Left hindlimb (tissue), 1 donor: ENCODE data around the gene NDUFV1.
"Not testable (repeated sequence)": the region's sequence is repeated elsewhere in the genome, so short reads cannot be mapped to it uniquely, and the experiment has no call there.

Source experiments
- DNase-seq: peaks from one replicate; pipeline ENCODE4 v3.0.0-alpha.2; 2018

The NDUFV1 gene

DNA sequence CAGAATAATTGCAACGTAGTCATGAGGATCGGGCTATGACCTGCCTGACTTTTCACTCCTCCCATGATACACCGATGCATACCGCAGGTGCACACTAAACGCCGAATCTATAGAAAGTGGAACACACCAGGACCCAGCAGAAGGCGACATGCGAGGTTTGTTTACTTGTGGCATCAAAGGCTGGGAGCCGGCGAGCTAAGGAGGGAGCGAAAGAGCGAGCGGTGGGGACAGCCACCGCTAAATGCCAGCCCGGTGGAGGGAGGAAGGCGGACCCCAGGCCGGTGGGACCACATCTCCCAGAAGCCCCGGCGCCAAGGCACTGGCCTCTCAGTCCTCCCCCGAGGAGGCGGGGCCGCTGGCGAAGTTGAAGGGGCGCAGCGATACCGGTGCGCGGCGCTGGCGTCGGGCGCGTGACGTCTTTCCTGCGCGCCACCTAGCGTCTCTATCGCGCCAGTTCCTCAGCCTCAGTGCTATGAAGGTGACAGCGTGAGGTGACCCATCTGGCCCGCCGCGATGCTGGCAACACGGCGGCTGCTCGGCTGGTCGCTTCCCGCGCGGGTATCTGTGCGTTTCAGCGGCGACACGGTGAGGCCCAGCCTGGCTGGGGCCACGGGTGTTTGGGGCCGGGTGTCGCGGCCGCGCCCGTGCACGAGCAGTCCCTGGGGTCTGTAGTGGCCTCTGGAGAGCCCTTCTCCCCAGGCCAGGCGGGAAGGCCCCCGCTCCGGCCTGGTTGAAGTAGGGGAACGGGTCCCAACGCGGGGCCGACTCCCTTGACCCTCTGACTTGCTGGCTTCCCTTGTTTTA lies at the start of gene NDUFV1:
Gene NDUFV1, plus strand, starts transcription at position 445 of the 804 bp plus-strand sequence. Its CDS starts 69 bp downstream, at position 514.
- peak; percentile 97 for DNase-seq

DNA sequence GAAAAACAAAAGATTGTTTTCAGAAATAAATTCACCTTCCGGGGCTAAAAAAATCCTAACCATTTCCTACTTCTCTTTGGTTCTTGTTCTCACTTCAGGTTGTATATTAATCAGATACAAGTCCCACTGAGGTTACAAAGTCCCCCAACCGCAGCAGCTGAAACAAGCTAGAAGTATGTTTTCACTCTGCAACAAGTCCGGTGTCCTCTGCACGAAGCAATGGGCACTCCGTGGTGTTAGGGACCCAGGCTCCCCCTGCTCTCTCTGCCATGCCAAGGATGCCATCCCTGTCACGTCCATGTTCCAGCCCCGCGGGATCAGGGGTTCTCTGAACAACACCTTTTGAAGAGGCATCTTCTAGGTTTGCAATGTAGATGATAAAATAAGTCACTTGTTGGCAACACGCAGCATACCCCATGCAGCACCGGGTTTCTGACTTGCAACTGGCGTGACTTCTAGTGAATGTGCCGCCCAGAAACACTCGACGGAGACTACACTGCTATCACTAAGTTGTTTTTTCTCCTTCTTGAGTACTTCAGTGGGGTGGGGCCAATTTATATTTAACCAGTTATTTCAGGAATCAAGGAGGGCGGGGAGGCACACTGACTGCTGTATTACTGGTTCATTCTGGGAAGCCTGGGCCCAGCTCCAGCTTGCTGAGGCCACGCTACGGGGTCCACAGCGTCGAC lies 48.5 kb upstream of the NDUFV1 start:
- peak; percentile 58 for DNase-seq

DNA sequence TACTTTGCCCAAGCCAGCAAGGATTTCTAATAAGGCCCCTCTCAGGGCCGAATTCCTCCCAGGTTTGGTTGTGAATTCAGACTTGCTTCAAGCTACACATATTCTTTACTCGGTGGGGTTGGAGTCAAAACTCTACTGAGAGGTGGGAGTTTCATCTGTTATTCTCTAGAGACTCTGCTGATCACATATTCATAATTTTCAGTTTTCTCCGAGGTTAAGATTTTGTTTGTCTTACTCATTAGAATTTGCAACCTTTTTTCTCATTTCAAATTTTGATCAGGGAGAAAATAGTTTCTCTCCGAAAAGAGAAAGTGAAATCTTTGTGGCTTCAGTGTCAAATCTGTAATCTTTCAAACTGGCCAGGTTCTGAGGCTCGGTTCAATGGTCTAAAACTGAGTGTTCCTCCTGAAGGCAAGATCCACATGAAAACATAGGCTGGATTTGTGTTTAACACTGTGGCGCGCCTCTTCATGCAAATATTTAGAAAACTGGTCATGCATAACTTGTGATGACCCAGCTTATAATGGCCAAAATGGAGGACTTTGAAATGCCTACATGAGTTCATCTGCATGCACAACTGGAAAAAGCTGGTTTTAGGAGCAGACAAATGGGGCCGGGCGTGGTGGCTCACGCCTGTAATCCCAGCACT lies 44.6 kb upstream of the NDUFV1 start:
- no peak for DNase-seq

DNA sequence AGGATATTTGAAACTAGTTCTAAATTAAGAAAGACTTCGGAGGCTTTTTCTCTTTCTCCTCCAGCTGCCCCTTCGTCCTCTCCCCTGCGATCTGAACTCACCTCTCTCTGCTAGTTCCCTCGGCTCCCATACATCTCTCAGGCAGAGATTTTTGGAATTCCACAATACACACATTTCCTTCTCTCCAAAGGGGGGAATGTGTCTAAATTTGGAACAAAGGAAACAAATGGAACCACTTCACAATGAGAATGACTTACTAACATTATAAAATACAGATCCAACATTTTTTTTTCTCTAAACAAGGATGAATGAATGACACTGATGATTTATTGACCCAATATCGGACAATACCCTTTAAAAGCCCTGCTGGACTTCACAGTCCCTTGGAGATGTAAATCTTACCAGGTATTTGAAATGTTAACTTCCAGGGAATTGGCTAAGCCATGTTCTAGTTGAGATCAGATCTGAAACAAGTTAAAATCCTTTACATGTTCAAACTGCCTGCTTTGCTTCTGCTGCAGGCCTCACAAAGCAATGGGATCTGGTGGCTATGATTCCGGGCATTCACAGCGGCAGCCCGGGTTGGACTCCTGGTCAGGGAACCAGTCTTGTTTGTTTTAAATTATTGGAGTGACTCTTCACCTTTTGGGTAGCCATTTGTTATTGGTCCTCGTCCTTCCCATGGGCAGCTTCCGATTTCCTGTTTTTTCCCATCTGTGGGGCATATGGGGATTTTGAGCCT lies 43.6 kb upstream of the NDUFV1 start:
- DNase-seq = no peak

DNA sequence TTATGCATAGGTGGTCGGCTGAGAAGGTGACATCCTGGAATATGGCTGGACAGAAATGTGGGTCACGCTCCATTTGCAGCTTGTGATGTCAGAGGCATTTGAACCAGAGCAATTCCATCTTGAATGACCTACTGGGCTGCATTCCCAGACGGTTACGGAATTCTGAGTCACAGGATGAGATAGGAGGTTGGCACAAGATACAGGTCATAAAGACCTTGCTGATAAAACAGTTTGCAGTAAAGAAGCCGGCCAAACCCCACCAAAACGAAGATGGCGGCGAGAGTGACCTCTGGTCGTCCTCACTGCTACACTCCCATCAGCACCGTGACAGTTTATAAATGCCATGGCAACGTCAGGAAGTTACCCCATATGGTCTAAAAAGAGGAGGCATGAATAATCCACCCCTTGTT lies 43.0 kb upstream of the NDUFV1 start:
- DNase-seq = not testable (repeated sequence)

DNA sequence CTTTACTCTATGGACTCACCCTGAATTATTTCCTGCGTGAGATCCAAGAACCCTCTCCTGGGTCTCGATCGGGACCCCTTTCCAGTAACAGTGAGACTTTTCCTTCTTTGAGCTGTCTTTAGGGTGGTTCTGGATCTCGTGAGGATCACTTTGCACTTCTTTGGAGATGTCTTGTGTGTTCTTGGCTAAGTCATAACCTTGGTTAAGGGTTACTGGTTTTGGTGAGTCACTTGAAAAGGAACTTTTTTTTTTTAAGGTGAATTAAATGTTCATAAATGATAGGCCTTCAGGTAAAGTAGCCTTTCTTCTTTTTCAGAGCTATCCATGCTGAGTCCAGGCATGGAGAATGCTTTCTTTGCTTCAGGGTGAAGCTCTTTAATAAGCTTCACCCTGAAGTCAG lies 42.5 kb upstream of the NDUFV1 start:
- no peak for DNase-seq

DNA sequence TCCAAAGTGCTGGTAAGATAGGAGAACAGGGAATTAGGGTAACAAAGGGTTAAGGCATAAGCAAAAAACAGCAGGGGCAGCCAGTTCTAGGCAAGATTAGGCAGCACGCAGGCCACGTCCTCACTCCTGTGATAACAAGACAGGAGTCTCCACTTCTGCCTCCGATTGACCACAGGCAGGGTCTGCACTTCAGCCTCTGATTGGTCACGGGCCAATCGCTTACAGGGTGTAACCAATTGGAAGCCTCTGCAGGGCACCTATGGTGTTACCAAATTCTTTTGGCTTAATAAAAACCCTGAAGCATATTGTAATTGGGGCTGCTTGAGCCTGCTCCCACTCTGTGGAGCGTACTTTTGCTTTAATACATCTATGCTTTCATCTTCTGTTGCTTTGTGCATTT lies 35.3 kb upstream of the NDUFV1 start:
- no peak for DNase-seq

DNA sequence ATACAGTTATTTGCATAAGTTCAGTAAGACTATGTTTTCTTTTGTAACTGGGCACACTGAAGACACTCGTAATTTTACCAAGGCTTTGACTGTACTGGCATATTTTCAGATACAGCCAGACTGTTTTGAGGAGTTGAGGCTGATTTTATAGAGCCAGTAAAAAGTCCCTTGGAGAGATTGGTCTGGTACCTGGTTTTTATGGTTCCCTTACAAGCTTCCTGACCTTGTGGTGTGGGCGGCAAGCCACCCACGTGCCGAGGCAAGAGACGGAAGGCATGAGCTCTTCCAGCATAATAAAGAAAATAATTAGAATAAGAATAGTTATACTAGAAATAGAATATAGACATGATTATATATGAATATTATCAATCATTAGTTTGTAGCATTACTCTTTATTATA lies 34.4 kb upstream of the NDUFV1 start:
- DNase-seq = no peak

DNA sequence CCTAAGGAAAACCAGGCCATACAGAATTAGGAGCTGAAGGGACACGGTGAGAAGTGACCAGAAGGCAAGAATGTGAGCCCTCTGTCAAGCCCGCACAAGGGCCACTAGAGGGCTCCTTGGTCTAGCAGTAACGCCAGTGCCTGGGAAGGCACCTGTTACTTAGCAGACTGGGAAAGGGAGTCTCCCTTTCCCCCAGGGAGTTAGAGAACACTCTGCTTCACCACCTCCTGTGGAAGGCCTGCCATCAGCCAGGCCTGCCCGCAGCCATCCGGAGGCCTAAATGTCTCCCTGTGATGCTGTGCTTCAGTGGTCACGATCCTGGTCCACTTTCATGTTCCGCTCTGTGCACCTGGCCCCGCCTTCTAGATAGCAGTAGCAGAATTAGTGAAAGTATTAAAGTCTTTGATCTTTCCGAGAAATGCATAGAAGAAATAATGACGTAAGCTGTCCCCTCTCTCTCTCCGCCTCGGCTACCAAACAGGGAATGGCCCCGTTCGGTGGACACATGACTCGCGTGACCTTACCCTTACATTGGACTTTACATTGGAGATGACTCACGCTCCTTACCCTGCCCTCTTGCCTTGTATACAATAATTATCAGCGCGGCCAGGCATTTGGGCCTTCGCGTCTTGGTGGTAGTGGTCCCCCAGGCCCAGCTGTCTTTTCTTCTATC lies 33.9 kb upstream of the NDUFV1 start:
- no peak for DNase-seq

DNA sequence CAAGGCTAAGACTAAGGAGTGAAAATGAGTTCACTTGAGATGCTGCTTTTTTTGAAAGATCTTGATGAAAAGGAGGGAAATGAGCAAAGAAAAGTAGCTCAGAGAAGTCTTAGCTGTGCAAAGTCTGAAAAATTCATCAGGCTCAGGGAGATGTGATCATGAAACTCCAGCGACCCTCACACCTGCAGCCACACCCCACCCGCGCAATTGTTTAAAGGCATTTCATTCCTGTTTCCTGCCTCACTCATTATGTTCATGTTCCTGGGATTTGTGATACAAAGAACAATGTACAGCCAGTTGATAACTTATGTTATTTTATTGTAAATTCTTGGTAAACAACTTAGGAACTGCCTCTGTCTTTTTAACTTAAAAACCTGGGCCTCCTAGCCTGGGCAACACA lies 31.8 kb upstream of the NDUFV1 start:
- DNase-seq = no peak

DNA sequence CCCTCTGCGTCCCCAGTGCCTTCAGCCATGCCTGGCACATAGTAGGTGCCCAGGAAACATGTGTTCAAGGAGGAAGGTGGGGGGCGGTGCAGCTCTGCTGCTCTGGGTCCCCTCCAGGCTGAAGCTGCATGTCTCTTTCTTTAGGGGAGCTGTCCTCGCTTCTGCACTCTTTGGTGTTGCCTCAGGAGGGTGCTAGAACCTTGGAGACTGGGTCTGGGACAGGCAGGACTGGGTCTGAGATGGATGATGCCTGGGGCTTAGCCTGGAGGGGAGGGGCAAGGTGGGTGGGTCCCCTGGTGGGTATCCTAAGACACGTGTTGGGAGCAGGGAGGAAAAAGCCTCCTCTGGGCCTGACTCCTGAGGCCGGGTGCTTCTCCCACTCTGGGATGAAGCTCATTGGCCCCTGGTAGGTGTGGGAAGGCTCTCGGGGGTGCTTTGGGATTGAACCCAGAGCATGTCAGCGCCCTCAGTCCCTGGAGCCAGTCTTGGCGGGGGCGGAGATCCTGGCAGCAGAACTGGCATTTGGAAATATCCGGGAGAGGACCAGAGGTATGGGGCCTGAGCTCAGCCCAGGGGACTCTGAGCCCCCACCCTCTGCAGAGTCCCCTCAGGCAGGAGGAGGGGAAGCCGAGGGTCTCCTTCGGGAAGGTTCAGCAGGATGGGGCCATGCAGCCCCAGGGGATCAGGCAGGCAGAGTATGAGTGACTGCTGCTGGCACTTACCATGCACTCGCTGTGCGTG lies 29.8 kb upstream of the NDUFV1 start:
- no peak for DNase-seq

DNA sequence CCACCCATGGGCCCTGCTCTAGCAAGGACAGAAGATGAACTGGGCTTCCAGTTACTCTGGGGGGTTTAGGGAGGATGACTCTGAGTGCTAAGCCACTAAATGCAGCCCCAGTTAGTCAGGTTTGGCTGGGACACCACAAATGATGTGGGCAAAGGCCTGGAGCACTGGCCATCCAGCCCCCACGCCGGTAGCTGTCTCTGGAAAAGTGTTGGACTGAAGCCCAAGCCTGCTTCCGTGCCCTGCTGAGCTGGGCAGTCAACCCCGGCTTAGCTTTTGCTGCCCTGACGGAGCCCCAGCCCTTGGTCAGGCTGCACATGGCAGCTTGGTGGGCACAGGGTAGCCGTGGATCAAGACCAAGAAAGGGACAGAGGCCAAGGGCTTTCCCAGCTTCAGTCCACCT lies 28.8 kb upstream of the NDUFV1 start:
- no peak for DNase-seq

DNA sequence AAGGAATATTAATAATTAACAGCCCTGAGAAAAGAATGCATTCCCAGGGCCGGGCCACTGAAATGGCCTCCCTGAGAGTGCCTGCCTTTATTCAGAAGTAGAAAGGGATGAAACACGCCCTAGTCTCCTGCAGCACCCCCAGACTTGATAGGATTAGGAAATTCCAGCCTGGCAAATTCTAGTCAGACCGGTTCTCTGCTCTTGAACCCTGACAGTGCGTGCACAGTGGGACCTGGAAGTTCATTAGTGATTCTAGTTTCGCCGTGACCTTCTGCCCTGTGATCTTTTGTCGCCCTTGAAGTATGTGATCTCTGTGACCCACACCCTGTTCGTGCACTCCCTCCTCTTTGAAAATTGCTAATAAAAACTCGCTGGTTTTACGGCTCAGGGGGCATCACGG lies 25.3 kb upstream of the NDUFV1 start:
- no peak for DNase-seq

DNA sequence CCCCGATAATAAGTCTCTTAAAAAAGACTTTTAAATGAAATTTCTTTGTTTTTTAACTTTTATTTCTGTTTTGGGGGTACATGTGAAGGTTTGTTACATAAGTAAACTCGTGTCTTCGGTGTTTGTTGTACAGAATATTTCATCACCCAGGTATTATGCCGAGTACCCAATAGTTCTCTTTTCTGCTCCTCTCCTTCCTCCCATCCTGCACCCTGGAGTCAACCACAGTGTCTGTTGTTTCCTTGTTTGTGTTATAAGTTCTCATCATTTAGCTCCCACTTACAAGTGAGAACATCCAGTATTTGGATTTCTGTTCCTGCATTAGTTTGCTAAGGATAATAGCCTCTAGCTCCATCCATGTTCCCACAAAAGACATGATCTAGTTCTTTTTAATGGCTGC lies 24.7 kb upstream of the NDUFV1 start:
- no peak for DNase-seq

DNA sequence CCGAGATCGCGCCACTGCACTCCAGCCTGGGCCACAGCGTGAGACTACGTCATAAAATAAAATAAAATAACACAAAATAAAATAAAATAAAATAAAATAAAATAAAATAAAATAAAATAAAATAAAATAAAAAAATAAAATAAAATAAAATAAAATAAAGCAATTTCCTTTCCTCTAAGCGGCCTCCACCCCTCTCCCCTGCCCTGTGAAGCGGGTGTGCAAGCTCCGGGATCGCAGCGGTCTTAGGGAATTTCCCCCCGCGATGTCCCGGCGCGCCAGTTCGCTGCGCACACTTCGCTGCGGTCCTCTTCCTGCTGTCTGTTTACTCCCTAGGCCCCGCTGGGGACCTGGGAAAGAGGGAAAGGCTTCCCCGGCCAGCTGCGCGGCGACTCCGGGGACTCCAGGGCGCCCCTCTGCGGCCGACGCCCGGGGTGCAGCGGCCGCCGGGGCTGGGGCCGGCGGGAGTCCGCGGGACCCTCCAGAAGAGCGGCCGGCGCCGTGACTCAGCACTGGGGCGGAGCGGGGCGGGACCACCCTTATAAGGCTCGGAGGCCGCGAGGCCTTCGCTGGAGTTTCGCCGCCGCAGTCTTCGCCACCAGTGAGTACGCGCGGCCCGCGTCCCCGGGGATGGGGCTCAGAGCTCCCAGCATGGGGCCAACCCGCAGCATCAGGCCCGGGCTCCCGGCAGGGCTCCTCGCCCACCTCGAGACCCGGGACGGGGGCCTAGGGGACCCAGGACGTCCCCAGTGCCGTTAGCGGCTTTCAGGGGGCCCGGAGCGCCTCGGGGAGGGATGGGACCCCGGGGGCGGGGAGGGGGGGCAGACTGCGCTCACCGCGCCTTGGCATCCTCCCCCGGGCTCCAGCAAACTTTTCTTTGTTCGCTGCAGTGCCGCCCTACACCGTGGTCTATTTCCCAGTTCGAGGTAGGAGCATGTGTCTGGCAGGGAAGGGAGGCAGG lies 23.2 kb upstream of the NDUFV1 start, which contains the start of gene GSTP1:
Gene GSTP1, plus strand, starts transcription at position 566 of the 958 bp plus-strand sequence. Its CDS starts 32 bp downstream, at position 598.
- DNase-seq = peak; percentile 93

DNA sequence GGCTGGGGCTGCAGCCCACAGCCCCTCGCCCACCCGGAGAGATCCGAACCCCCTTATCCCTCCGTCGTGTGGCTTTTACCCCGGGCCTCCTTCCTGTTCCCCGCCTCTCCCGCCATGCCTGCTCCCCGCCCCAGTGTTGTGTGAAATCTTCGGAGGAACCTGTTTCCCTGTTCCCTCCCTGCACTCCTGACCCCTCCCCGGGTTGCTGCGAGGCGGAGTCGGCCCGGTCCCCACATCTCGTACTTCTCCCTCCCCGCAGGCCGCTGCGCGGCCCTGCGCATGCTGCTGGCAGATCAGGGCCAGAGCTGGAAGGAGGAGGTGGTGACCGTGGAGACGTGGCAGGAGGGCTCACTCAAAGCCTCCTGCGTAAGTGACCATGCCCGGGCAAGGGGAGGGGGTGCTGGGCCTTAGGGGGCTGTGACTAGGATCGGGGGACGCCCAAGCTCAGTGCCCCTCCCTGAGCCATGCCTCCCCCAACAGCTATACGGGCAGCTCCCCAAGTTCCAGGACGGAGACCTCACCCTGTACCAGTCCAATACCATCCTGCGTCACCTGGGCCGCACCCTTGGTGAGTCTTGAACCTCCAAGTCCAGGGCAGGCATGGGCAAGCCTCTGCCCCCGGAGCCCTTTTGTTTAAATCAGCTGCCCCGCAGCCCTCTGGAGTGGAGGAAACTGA lies 22.4 kb upstream of the NDUFV1 start:
- peak; percentile 82 for DNase-seq

DNA sequence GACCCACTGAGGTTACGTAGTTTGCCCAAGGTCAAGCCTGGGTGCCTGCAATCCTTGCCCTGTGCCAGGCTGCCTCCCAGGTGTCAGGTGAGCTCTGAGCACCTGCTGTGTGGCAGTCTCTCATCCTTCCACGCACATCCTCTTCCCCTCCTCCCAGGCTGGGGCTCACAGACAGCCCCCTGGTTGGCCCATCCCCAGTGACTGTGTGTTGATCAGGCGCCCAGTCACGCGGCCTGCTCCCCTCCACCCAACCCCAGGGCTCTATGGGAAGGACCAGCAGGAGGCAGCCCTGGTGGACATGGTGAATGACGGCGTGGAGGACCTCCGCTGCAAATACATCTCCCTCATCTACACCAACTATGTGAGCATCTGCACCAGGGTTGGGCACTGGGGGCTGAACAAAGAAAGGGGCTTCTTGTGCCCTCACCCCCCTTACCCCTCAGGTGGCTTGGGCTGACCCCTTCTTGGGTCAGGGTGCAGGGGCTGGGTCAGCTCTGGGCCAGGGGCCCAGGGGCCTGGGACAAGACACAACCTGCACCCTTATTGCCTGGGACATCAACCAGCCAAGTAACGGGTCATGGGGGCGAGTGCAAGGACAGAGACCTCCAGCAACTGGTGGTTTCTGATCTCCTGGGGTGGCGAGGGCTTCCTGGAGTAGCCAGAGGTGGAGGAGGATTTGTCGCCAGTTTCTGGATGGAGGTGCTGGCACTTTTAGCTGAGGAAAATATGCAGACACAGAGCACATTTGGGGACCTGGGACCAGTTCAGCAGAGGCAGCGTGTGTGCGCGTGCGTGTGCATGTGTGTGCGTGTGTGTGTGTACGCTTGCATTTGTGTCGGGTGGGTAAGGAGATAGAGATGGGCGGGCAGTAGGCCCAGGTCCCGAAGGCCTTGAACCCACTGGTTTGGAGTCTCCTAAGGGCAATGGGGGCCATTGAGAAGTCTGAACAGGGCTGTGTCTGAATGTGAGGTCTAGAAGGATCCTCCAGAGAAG lies 21.6 kb upstream of the NDUFV1 start:
- peak; percentile 42 for DNase-seq

DNA sequence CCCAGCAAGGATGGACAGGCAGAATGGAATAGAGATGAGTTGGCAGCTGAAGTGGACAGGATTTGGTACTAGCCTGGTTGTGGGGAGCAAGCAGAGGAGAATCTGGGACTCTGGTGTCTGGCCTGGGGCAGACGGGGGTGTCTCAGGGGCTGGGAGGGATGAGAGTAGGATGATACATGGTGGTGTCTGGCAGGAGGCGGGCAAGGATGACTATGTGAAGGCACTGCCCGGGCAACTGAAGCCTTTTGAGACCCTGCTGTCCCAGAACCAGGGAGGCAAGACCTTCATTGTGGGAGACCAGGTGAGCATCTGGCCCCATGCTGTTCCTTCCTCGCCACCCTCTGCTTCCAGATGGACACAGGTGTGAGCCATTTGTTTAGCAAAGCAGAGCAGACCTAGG lies 20.8 kb upstream of the NDUFV1 start:
- DNase-seq = no peak
